Endothelial cell of umbilical vein (primary cell): ENCODE results near the gene RORB.

Experiments used
- CTCF ChIP-seq, 2 donors: IDR thresholded peaks; 1 replicate in 1 of 2; 2 replicates in 1 of 2; pipeline ENCODE4 v1.5.1; 2011; ENCODE audit warnings: low read length in 2 of 2, mild to moderate bottlenecking in 2 of 2, moderate library complexity in 2 of 2, control low read depth in 1 of 2, inconsistent platforms in 1 of 2, low read depth in 1 of 2; ENCODE audit not compliant: insufficient read depth in 1 of 2; ENCODE audit errors: extremely low read depth in 1 of 2
- EZH2 ChIP-seq: IDR thresholded peaks from 2 replicates; pipeline ENCODE4 v1.6.1; 2012; ENCODE audit warnings: borderline replicate concordance, low read depth, mild to moderate bottlenecking, moderate library complexity, low read length, inconsistent platforms; ENCODE audit not compliant: severe bottlenecking
- JUN ChIP-seq: IDR thresholded peaks from 2 replicates; pipeline ENCODE4 v1.6.1; 2011; ENCODE audit warnings: borderline replicate concordance, low read depth; ENCODE audit not compliant: insufficient read length, insufficient read depth
- POLR2A ChIP-seq: IDR thresholded peaks from 2 replicates; pipeline ENCODE4 v1.6.1; 2012; ENCODE audit warnings: low read depth, mild to moderate bottlenecking, control low read depth, low read length
- POLR2AphosphoS5 ChIP-seq: IDR thresholded peaks from 2 replicates; pipeline ENCODE4 v1.6.1; 2012; ENCODE audit warnings: low read depth, mild to moderate bottlenecking, control low read depth, low read length, moderate library complexity; ENCODE audit not compliant: insufficient read depth

- TF ChIP-seq CTCF (IDR thresholded peaks at IDR 0.05; ENCODE audit: extremely low read depth in 1 of 2, insufficient read depth in 1 of 2, low read depth in 1 of 2, low read length in 2 of 2) (no peak), POLR2A (no peak), JUN (no peak), POLR2AphosphoS5 (no peak), EZH2 (no peak)
Observed at GRCh38 chr9:74497748-74498620, 849 bp downstream of the RORB start.
